ENCODE data around the gene DNAH7.

The DNAH7 gene

GRCh38 chr2:196079052-196079451 is 10.4 kb upstream of the DNAH7 start:
- DNase-seq (ENCODE audit: low read depth in 2 of 2, low spot score in 1 of 2), result no peak

- no peak for DNase-seq (ENCODE audit: low read depth in 2 of 2, low spot score in 1 of 2)
Measured at GRCh38 chr2:196077821-196078220, 9.2 kb upstream of the DNAH7 start.

GRCh38 chr2:196076778-196077568 is 8.3 kb upstream of the DNAH7 start:
- no peak for DNase-seq (ENCODE audit: low read depth in 2 of 2, low spot score in 1 of 2)

- no peak for DNase-seq (ENCODE audit: low read depth in 2 of 2, low spot score in 1 of 2)
Measured at GRCh38 chr2:196075196-196075595, 6.6 kb upstream of the DNAH7 start.

- DNase-seq (ENCODE audit: low read depth in 2 of 2, low spot score in 1 of 2), result no peak
Measured at GRCh38 chr2:196074631-196075030, 6.0 kb upstream of the DNAH7 start.

- DNase-seq (ENCODE audit: low read depth in 2 of 2, low spot score in 1 of 2), result no peak
Measured at GRCh38 chr2:196073521-196073920, 4.9 kb upstream of the DNAH7 start.

- no peak for DNase-seq (ENCODE audit: low read depth in 2 of 2, low spot score in 1 of 2)
Measured at GRCh38 chr2:196067088-196067382, 1.6 kb downstream of the DNAH7 start.

- no peak for DNase-seq (ENCODE audit: low read depth in 2 of 2, low spot score in 1 of 2)
Measured at GRCh38 chr2:196066291-196067087, 2.1 kb downstream of the DNAH7 start.

- DNase-seq (ENCODE audit: low read depth in 2 of 2, low spot score in 1 of 2), result no peak
Measured at GRCh38 chr2:196063773-196064172, 4.9 kb downstream of the DNAH7 start.

- DNase-seq (ENCODE audit: low read depth in 2 of 2, low spot score in 1 of 2), result no peak
Measured at GRCh38 chr2:196059491-196059960, 9.1 kb downstream of the DNAH7 start.

- no peak for DNase-seq (ENCODE audit: low read depth in 2 of 2, low spot score in 1 of 2)
Measured at GRCh38 chr2:196054631-196055030, 14.0 kb downstream of the DNAH7 start.

- DNase-seq (ENCODE audit: low read depth in 2 of 2, low spot score in 1 of 2), result no peak
Measured at GRCh38 chr2:196046123-196046917, 22.3 kb downstream of the DNAH7 start.

GRCh38 chr2:196041786-196042185 is 26.9 kb downstream of the DNAH7 start:
- DNase-seq (ENCODE audit: low read depth in 2 of 2, low spot score in 1 of 2), result no peak

- no peak for DNase-seq (ENCODE audit: low read depth in 2 of 2, low spot score in 1 of 2)
Measured at GRCh38 chr2:196040218-196040617, 28.4 kb downstream of the DNAH7 start.

GRCh38 chr2:196036442-196036841 is 32.2 kb downstream of the DNAH7 start:
- DNase-seq (ENCODE audit: low read depth in 2 of 2, low spot score in 1 of 2), result no peak

GRCh38 chr2:196018037-196018436 is 50.6 kb downstream of the DNAH7 start:
- DNase-seq (ENCODE audit: low read depth in 2 of 2, low spot score in 1 of 2), result no peak

GRCh38 chr2:196012314-196012713 is 56.3 kb downstream of the DNAH7 start:
- no peak for DNase-seq (ENCODE audit: low read depth in 2 of 2, low spot score in 1 of 2)

GRCh38 chr2:196000551-196000950 is 68.1 kb downstream of the DNAH7 start:
- no peak for DNase-seq (ENCODE audit: low read depth in 2 of 2, low spot score in 1 of 2)

GRCh38 chr2:195998070-195998469 is 70.6 kb downstream of the DNAH7 start:
- DNase-seq (ENCODE audit: low read depth in 2 of 2, low spot score in 1 of 2), result no peak

- no peak for DNase-seq (ENCODE audit: low read depth in 2 of 2, low spot score in 1 of 2)
Measured at GRCh38 chr2:195995499-195995898, 73.1 kb downstream of the DNAH7 start.

- no peak for DNase-seq (ENCODE audit: low read depth in 2 of 2, low spot score in 1 of 2)
Measured at GRCh38 chr2:195993623-195994022, 75.0 kb downstream of the DNAH7 start.

- DNase-seq (ENCODE audit: low read depth in 2 of 2, low spot score in 1 of 2), result no peak
Measured at GRCh38 chr2:195985741-195986140, 82.9 kb downstream of the DNAH7 start.
